ENCODE data around the gene COX14.

GRCh38 chr12:50142993-50143392, 31.0 kb downstream of the COX14 start:
- TF ChIP-seq EZH2 (IDR thresholded peaks at IDR 0.05; ENCODE audit: low read length) (no peak), CTCF (optimal IDR thresholded peaks at IDR 0.05 in 1 of 3, IDR thresholded peaks at IDR 0.05 in 1 of 3, conservative IDR thresholded peaks at IDR 0.05 in 1 of 3; ENCODE audit: extremely low read depth in 1 of 3, insufficient read depth in 2 of 3, low read length in 3 of 3) (no peak)
